GM15510 (cell line): ENCODE results near the gene NPHP4.

Experiments
- POLR2A ChIP-seq: IDR thresholded peaks from 3 replicates; pipeline ENCODE4 v1.6.1; 2011; ENCODE audit warnings: borderline replicate concordance; ENCODE audit not compliant: insufficient read length; ENCODE audit errors: extremely low read depth

NPHP4 gene

DNA sequence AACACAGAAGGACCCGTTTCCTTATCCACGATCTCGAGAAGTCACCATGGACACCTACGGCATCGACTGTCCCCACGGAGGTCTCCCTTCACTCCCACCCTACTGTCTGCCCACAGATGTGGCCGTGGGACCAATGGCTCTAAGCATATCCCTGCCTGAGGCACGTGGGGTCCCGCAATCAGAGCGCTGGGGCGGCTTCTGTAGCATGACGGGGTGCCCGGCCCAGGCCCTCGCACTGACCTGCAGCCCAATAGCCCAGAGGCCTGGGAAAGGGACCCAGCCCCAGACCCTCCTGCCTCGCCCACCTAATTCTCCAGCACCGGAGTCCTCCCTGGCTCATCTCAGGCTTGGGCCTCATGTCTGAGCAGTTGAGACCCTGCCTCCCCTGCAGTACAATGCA lies 132.5 kb downstream of the NPHP4 start:
- TF ChIP-seq POLR2A, result no peak

DNA sequence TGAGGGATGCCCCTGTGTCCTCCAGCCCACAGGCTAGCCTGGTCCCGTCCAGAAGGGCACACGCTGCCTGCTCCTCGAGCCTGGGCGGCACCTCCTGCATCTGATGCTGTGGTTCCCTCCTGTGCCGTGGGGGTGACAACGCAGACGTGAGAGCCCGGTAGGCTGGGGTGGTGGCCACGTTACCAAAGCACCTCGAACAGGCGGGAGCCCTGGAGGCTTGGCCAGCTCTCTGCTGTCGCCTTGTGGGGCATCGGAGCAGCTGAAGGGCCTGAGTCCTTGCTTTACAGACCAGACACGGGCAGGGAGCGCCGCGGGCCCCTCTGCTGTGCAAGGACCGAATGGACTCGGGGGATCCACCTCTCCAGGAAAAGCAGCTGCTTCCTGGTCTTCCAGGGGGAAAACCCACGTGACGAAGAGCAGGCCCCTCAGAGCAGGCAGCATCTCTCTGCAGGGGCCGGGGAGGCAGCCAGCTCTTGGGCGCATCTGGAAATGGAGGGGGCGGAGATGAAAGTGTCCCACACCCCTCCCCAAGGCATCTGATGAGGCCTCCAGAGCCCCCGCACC lies 133.3 kb downstream of the NPHP4 start:
- TF ChIP-seq POLR2A, result no peak

DNA sequence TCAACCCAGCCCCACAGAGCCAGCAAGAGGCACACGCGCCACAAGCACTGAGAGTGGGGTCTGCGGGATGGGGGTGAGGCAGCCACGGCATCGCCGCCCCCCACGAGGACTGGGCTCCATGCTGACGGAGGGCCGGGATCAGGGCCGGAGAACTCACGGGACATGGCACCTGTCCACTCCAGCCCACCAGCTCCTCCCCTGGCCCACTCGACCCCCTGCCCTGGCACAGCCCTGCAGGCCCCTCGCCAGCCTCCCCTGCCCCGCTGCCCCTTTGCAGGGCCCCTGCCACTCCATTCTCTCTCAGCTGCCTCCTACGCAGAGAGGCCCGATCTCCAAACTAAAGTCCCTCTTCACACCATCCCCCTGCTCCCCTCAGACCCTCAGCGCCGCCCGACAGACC lies 134.0 kb downstream of the NPHP4 start:
- no peak for TF ChIP-seq POLR2A

DNA sequence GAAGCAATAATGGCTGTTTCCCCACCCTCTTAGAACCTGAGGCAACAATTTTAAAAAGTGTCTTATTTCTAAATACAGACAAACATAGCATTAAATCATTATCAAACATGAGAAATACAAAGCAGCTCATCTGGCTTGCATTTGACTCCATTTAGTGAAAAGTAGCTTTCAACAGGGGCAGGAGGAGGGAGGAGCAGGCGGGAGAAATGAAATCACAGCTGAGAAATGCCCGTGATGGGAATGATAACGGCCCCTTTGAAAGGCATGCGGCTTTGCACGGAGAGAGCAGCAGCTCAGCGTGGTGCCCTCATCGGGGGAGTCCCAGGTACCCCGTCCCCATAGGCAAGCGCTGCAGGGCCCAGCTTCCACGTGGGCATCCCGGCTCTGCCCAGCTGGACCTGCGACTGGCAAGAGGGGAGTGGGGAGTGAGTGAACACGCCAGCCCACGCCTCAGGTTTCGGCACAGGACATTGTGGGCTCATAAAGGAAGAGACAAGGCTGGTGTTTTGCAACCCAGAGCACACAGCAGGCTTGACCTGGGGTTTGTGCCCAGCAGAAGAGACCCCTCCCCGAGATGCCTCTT lies 134.6 kb downstream of the NPHP4 start:
- TF ChIP-seq POLR2A, result no peak

DNA sequence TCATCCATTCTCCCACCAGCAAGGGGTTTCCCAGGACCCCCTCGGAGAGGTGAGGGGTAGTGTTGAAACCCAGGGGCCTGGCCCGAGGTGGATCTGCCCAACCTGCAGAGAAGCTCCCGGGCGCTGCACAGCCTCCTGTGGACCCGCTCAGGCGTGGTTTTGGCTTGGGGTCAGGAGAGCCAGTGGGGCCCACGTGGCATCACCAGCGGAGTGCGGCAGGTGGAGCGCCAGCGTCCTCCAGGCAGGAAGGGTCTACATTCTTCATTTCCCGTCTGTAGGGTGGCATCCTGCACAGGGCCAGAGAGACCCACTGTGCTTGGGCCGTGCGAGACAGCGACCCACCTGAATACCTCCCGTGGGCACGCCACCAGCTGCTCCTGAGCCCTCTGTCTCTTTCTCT lies 135.2 kb downstream of the NPHP4 start:
- TF ChIP-seq POLR2A, result no peak

DNA sequence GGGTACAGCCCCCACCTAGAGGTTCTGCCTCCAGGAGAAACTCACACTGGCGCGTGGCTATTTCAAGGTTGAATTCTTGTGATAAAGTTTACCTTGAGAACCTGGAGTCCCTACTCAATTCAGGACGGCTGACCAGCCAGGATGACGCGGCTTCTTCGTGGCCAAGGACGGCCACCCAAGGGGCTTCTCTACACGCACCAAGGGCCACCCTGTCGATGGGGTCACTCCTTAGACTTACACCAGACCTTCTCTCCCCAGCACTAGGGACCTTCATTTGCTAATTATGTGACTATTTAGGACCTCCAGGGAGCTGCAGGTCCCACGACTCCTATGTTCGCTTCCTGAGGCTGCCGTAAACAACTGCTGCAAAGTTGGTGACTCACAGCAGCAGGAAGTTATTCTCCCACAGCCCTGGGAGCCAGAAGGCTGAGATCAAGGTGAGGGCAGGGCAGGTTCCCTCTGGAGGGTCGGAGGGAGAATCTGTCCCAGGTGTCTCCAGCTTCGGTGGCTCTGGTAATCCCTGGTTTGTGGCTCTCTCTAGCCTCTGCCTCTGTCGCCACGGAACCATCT lies 135.9 kb downstream of the NPHP4 start:
- TF ChIP-seq POLR2A, result no peak

DNA sequence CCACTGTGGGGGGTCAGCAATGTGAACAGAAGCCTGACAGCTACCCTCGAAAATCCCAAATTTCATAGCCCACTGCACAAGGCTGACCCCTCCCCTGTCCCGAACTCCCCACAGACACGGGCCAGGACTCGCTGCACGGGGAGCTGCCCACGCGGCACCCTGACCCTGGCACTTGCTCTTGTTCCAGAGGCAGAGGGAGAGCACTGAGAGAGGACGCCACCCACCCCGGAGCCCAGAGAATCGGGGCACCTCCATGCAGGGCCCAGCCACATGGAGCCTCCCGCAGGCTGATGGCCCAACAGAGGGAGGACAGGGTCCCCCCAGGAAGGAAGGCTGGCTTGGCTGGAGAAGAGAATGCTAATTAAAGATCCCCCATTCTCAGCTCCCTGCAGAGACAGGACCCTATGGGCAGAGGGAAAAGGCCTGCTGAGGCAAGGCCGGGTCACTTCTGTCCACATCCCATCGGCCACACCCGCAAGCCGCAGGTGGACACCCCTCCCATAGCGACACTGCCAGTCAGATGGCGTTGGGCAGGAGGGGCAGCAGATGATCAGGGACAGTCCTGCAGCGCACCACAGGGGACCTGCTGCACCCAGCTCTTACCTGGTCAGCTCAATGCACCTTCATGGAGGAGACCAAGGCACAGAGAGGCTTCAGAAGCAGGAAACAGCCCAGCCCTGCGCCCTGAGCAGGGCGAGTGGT lies 136.9 kb downstream of the NPHP4 start:
- no peak for TF ChIP-seq POLR2A

DNA sequence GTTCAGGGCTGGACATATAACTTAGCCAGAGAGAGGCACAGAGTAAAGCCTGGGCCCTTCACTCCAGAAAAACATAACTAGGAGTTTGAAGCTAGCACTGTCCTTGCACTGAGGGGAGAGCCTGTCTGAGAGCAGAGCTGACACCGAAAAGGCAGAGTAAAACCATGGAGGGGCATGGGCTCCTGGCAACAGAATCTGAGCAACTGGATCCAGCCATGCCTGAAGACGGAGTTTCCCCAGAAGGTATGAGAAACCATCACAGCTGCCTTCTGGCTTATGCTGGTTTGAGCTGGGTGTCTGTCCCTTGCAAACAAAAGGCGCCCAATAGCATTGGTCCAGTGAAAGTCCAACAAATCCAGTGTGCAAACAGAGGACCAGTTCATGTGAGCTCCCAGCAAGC lies 137.5 kb downstream of the NPHP4 start:
- TF ChIP-seq POLR2A, result no peak

DNA sequence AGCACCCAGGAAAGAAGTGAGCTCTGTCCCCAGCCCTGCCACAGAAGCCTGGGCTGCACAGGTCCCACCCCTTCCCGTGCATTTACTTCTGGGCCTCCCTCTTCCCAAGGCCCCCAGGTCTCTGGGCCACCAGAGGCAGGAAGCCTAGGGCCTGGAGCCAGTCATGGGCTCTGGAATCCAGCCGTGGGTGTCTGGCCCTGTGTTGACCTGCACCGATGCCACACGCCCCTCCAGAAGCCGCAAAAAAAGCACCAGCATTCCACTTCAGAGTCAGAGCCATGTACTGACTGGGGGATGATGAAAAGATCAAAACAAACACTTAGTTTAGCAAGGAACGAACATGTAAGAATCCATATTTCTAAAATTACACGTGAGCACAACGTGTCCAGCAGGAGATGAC lies 141.7 kb downstream of the NPHP4 start:
- no peak for TF ChIP-seq POLR2A

DNA sequence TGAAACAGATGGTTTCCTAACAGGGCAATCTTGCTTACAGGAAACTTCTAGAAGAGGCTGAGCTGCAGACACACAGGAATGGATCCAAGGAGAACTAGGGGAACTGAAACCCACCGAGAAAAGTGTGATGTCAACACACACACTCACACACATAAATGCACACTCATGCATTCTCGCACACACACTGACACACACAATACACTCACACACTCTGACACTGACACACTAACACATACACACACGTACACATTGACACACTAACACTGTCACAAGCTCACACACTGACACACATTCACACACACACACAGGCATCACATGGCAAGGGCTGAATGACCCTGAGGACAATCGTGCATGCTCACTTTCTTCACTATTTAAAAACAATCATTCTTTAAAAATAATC lies 142.7 kb downstream of the NPHP4 start:
- TF ChIP-seq POLR2A, result no peak

DNA sequence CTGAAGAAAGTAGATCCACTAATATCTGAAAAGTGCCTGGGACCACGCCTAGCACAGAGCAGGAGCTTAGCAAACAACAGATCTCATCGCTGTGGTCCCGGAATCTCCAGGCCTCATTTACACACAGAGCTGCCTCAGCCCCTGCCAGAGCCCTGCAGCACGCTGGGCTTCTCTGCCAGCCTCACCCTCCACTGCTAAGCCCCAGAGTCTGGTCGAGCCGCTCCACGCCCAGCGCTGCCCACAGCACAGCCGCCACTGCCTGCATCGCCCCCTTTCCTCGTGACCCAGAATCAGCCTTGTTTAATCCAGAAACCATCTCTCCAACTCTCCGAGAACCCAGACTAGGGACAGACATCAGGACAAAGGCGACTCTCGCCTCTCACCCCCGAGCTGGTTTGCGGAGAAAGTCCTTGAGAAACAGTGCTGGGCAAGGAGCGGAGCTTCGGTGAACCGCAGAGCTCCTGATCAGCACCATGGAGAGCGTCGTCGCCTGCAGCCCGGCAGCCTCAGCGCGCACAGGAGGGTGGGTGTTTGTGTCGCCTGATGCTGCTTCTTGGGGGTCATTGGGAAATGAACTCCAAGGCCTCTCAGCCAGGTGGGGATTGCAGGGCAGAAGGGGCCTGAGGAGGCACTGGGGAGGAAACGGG lies 145.1 kb downstream of the NPHP4 start:
- no peak for TF ChIP-seq POLR2A

DNA sequence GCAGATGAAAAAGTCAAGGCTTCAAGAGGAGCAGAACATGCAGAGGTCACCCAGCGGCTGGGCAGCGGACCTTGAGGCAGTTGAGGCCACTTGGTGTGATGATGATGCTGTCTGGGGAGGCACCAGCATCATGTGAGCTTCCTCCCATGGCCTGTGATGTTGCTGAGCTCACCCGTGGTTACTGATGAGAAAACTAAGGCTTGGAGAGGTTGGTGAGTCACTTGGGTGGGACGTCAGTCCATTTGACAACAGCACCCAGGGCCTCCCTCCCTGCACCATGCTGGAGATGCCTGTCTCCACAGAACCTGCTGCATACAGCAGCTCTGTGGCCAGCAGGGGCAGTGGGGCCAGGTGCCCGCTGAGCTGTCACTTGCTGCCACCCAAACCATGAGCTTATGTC lies 146.8 kb downstream of the NPHP4 start:
- TF ChIP-seq POLR2A, result no peak

DNA sequence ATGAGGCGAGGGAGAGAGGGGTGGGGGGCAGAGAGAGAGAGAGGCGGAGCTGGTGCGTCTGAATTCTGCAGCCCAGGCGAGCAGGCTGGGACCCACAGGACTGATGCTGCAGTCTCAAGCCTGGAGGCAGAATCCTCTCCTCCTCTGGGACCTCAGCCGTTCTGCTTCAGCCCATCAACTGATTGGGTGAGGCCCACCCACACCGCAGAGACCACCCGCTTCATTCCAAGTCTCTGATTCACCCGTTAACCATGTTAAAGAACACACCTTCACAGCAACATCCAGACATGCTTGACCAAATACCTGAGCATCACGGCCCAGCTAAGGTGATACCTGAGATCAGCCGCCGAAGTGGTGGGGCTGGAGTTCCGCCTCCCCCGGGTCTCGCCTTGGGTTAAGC lies 147.8 kb downstream of the NPHP4 start:
- TF ChIP-seq POLR2A, result no peak

DNA sequence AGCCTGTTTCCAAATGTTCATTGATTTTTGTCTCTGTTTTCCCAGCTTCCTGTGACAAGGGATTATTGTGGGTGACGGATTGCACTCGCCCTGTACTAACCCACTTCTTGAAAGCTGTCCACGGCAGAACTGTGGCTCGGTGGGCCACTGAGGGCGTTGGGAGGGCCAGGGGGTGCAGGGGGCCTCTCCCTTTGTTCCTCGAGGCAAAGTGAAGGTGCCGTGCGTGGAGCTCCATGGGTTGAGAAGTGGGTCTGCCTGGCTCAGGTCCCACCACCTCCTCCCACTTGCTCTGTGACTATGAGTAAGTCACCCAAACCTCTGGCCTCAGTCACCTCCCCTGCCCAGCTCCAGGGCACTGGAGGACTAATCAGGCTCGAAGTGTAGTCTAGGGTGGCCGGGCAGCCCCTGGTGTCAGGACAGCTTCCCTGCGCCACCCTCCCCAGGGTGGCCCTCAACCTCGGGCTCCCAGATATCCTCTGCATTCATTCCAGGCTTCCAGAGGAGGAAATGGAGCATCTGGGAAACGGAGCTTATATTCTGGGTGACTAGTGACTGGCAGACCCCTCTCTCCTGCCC lies 148.6 kb downstream of the NPHP4 start:
- TF ChIP-seq POLR2A, result no peak

DNA sequence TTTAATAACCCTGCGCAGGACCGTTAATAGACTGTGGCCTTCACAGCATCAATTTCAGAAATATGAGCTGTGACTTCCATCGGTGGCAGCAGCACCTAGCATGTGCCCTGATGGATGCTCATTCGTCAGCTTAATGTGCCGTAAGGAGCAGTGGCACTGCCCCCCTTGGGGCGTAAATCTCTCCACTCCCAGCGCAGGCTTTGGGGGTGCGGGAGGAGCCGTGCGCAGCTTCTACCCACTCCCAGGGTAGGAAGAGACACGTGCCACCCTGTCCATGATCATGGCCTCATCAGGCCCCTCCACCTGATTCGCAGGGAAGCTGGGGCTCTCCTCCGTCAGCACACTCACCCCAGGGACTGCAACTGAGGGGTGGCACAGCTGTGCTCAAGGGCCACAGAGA lies 149.5 kb downstream of the NPHP4 start:
- TF ChIP-seq POLR2A, result no peak
